Epithelial cell of esophagus (primary cell): Measurements from ENCODE around the gene ABCC2.

Source experiments
- DNase-seq: peaks from one replicate; pipeline ENCODE4 v3.0.0; 2010; ENCODE audit warnings: low read depth
- H3K4me3 ChIP-seq: 2 replicates; pipeline ENCODE4 v1.5.1; 2011; ENCODE audit warnings: mild to moderate bottlenecking, low read length, control low read depth
- CTCF ChIP-seq: IDR thresholded peaks from 2 replicates; pipeline ENCODE4 v1.5.1; 2011; ENCODE audit warnings: low read depth, mild to moderate bottlenecking, low read length, control low read depth, inconsistent platforms; ENCODE audit not compliant: insufficient read depth; ENCODE audit errors: missing control alignments

The ABCC2 gene

GRCh38 chr10:99841746-99842145 lies 59.3 kb downstream of the ABCC2 start:
- no peak overlapping the region for H3K4me3 ChIP-seq
- TF ChIP-seq CTCF, result no peak
- no peak for DNase-seq

- no peak overlapping the region for H3K4me3 ChIP-seq
- no peak for TF ChIP-seq CTCF
- DNase-seq, result no peak
These were observed 60.9 kb downstream of the ABCC2 start for GRCh38 chr10:99843310-99843709.

- H3K4me3 ChIP-seq, result no peak overlapping the region
- DNase-seq, result no peak
- TF ChIP-seq CTCF, result no peak
These were observed 62.1 kb downstream of the ABCC2 start for GRCh38 chr10:99844433-99844955.

- DNase-seq, result peak; percentile 92
- peak; percentile 90 for TF ChIP-seq CTCF
- no peak overlapping the region for H3K4me3 ChIP-seq
These were observed 63.5 kb downstream of the ABCC2 start for GRCh38 chr10:99845837-99846382.

DNA sequence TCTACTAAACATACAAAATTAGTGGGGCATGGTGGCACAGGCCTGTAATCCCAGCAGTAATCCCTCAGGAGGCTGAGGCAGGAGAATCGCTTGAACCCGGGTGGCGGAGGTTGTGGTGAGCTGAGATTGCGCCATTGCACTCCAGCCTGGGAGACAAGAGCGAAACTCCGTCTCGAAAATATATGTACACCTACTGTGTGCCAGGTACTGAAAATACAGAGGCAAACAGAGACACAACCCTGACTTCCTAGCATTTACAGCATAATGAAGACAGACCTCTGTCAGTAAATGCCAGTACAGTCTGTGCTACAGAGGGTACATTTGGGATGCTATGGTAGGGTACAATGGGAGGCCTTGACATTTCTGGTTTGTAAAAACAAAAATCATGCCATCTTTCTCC lies 66.6 kb downstream of the ABCC2 start:
- DNase-seq, result no peak
- no peak for TF ChIP-seq CTCF
- H3K4me3 ChIP-seq, result no peak overlapping the region

- DNase-seq, result no peak
- no peak for TF ChIP-seq CTCF
These were observed 67.1 kb downstream of the ABCC2 start for GRCh38 chr10:99849536-99849935.

More at GRCh38 chr10:99849536-99849935, 67.1 kb downstream of the ABCC2 start:
- no peak overlapping the region for H3K4me3 ChIP-seq
